Activated T-cell treated with anti-CD3 and anti-CD28 coated beads, Interleukin-2, amount 50 U/mL, for 4 hours (primary cell): ENCODE data around the gene BDKRB1. TPM values are rescaled to one million over a fixed set of nuclear protein-coding genes. Genes with fewer than 3 reads are reported as not detected.

Experiments
- ATAC-seq, 2 donors: fragments of 200-7000 bp; cut with Tn5 transposase; one replicate each; pipeline ENCODE4 v1.10.0; 2021
- DNase-seq: peaks from one replicate; pipeline ENCODE4 v3.0.0-alpha.2; 2020
- H3K27me3 Mint-ChIP-seq: one replicate; pipeline ENCODE4 v1.8.0; 2021; ENCODE audit warnings: low read depth, mixed read lengths
- H3K36me3 Mint-ChIP-seq: one replicate; pipeline ENCODE4 v1.8.0; 2022; ENCODE audit warnings: mixed read lengths; ENCODE audit not compliant: insufficient read depth
- H3K4me1 Mint-ChIP-seq: one replicate; pipeline ENCODE4 v1.8.0; 2021; ENCODE audit warnings: low read depth, mixed read lengths
- H3K4me3 Mint-ChIP-seq: one replicate; pipeline ENCODE4 v1.8.0; 2021; ENCODE audit warnings: mild to moderate bottlenecking, moderate library complexity, mixed read lengths
- H3K9me3 Mint-ChIP-seq: one replicate; pipeline ENCODE4 v1.8.0; 2021; ENCODE audit warnings: mixed read lengths
- total RNA-seq, 3 donors: library from RNA; stranded (reverse); gene quantifications; one replicate each; pipeline ENCODE4 v1.2.1, GENCODE V29; 2021

The BDKRB1 gene
- not detected for total RNA-seq

DNA sequence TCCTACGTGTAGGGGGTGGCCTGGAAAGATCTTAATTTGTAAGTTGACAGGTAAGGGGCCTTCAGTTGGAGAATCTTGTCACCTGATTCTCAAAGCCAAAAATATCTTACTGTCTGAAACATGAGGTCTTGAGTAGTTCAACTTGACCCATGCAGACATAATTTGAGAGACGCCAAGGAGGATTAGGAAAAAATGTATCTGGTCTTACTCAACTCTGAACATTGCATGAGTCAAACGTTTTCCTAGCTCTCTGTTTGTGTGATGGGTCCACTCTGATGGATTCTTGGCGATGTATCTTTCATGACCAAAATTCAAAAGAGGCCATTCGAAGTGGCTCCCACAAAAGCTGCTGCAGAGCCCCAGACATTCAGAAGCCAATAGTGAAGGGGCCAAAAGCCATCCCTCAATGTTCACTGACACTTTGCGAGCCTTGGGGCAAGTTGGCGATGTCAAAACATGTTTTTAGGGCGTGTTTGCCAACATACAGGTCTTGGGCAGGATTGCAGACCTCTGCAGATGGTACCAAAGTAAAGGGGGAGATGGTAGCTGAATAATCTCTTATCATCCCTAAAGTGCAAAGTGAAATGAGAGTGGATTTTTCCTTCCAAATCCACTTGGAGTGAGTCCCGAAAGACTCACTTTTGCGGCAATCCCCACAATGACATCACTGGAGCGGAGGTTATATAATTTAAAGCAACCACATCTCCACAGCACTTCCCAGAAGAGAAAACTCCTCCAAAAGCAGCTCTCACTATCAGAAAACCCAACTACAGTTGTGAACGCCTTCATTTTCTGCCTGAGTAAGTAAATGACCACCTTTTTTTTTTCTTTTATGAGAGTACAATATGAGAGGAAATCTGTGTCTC, at the start of gene BDKRB1:
Gene BDKRB1, plus strand, starts transcription at position 710 of the 866 bp plus-strand sequence. CDS start 7,473 bp downstream, outside the sequence.
- Mint-ChIP-seq H3K36me3 (no peaks in the 10 kb centered on the region), H3K9me3 (no peaks in the 10 kb centered on the region), H3K27me3 (peaks cover 40% of the 10 kb centered on the region), H3K4me1 (no peaks in the 10 kb centered on the region), H3K4me3 (no peak within 1 kb of the TSS)
- DNase-seq (no peak), ATAC-seq (no peak)

DNA sequence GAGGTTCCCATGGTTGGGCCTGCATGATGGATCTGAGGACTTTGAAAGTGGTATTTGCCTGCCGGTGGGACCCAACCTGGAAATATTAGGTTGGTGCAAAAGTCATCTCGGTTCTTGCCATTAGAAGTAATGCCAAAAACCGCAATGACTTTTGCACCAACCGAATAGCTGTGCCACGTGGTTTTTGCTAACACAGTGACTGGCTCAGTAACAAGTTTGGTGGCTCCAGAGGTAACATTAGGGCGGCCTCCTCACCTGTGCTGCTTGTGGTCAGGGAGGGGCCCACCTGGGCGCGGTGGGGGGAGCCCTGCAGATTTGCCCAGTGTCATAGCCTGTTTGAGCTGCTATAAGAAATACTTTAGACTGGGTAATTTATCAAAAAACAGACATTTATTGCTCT, 49.5 kb upstream of the BDKRB1 start:
- Mint-ChIP-seq H3K9me3 (no peaks in the 10 kb centered on the region), H3K4me3 (no peak overlapping the region), H3K4me1 (peaks cover 2% of the 10 kb centered on the region), H3K36me3 (no peaks in the 10 kb centered on the region), H3K27me3 (peaks cover 50% of the 10 kb centered on the region)
- no peak for DNase-seq
- ATAC-seq = no peak

DNA sequence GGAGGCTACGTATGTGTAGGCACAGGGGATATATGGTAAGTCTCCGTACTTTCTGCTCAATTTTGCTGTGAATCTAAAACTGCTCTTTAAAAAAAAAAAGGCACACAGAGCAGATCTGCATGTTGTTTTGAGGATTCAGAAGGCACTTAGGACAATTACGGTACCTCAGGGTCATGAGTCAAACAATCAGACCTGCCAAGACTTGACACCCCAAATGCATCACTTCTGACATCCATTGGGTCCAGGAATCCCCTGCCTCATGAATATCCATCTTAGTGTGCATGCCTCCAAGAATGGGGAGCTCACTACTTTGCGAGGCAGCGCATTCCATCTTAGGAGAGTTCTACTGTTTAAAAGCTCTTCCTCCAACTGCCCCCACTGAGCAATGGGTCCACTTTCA, 48.3 kb upstream of the BDKRB1 start:
- peaks cover 44% of the 10 kb centered on the region for H3K27me3 Mint-ChIP-seq
- H3K4me1 Mint-ChIP-seq = peaks cover 2% of the 10 kb centered on the region
- H3K4me3 Mint-ChIP-seq = no peak overlapping the region

DNA sequence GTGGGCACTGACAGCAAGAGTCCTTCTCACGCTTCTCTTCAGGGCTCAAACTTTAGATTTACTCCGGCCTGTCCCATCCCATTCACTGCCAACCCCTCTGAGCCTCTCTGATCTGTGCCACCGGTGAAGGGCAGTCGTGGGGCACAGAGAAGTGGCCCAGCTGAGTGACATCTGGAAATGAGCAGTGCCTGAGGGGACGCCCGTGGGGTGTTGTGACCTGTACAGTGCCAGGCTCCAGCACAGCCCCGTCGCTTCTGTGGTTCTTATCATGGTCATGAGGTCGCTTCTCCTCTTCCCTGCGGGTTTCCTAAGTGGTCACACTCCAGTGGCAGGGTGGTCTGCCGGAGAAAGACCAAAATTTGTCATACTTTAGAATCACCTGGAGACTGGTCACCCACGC, 47.3 kb upstream of the BDKRB1 start:
- Mint-ChIP-seq H3K9me3 (peaks cover 4% of the 10 kb centered on the region), H3K4me1 (peaks cover 2% of the 10 kb centered on the region), H3K4me3 (no peak overlapping the region), H3K27me3 (peaks cover 34% of the 10 kb centered on the region), H3K36me3 (no peaks in the 10 kb centered on the region)
- DNase-seq = no peak
- no peak for ATAC-seq

More for the DNA sequence above, 48.3 kb upstream of the BDKRB1 start:
- no peaks in the 10 kb centered on the region for H3K36me3 Mint-ChIP-seq
- ATAC-seq (no peak), DNase-seq (no peak)
- peaks cover 4% of the 10 kb centered on the region for H3K9me3 Mint-ChIP-seq

DNA sequence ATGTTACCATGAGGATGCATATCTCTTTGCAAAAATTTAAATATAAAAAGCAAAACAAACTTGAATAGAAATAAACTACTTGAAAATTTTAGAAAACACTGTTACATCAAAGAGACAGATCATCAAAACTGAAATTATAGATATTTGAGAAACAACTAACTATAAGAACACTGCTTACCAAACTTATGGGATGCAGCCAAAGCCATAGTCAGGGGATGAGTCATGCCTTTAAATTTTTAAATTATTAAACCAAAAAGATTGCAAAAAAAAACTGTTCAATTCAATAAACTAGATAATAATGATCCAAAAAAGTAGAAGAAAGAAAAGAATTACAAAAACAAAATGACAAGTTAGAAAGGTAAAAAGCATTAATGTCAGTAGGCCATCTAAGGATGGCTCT, 43.9 kb upstream of the BDKRB1 start:
- H3K4me1 Mint-ChIP-seq = no peaks in the 10 kb centered on the region
- no peak for DNase-seq
- H3K4me3 Mint-ChIP-seq = no peak overlapping the region
- no peak for ATAC-seq
- peaks cover 14% of the 10 kb centered on the region for H3K27me3 Mint-ChIP-seq
- H3K36me3 Mint-ChIP-seq = no peaks in the 10 kb centered on the region
- peaks cover 4% of the 10 kb centered on the region for H3K9me3 Mint-ChIP-seq

DNA sequence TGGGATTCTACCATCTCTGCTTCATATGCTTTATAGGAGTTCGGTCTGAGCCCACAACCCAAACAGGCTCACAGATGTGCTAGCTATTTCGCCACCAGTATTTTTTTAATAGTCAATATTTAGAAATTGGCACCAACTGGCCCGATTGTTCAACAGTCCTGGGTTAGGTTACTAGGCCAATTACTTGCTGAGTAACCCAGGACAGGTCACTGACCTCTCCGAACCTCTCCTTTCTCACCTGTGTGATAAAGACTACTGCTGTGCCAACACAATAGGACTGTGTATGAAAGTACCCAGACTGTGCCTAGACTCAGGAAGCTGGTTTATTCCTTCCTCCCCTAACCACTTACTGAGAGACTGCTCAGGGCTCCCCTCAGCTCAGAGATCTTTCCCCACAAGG, 43.1 kb upstream of the BDKRB1 start:
- Mint-ChIP-seq H3K36me3 (no peaks in the 10 kb centered on the region), H3K9me3 (peaks cover 4% of the 10 kb centered on the region), H3K4me3 (no peak overlapping the region), H3K4me1 (no peaks in the 10 kb centered on the region), H3K27me3 (peaks cover 12% of the 10 kb centered on the region)
- DNase-seq (no peak), ATAC-seq (no peak)

DNA sequence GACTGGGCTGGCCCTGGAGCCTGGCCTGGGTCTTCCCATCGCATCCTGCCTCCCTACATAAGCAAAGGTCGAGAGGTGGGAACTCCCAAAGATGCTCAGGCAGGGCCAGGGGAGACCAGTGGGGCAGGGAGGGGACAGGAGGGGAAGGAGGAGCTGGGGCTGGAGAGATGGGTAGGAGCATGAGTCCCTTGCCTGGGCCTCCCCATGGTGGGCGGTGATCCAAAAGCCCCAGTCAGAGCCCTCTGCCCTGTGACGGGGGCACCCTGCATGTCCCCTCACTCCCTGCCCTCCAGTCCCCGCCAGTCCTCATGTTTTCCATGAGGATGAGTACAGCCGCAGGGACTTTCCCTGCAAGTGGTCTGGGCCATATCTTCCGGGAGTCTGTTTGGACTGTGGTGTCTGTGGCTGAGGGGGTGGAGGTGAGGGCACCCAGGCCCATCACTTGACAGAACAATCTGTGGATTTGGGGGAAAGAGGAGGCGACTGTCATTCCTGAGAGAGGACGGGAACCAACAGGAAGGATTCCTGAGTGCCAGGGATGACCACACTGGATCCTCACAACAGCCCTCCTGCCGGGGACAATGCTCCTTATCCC, 42.0 kb upstream of the BDKRB1 start:
- ATAC-seq (no peak), DNase-seq (no peak)
- Mint-ChIP-seq H3K27me3 (peaks cover 9% of the 10 kb centered on the region), H3K4me1 (no peaks in the 10 kb centered on the region), H3K4me3 (no peak overlapping the region), H3K9me3 (peaks cover 4% of the 10 kb centered on the region), H3K36me3 (no peaks in the 10 kb centered on the region)

DNA sequence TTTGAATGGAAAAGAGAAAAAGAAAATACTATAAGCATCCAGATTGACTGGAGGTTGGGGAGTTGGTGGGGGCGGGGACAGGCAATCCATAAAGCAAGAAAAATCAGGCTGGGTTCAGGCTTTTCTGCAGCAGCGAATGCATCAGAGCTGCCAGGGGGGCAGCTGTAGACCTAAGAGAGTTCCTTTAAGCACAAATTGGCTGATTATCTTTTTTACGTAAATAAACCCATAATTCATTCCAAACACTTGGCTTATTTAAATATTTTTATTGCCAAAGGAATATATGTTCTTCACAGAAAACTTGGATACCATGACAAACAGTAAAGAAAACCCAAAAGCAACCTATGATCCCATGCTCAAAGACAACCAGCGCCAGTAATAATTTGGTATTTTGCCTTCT, 41.2 kb upstream of the BDKRB1 start:
- Mint-ChIP-seq H3K36me3 (no peaks in the 10 kb centered on the region), H3K27me3 (peaks cover 8% of the 10 kb centered on the region), H3K4me3 (no peak overlapping the region), H3K4me1 (no peaks in the 10 kb centered on the region), H3K9me3 (peaks cover 4% of the 10 kb centered on the region)
- DNase-seq (no peak), ATAC-seq (no peak)

DNA sequence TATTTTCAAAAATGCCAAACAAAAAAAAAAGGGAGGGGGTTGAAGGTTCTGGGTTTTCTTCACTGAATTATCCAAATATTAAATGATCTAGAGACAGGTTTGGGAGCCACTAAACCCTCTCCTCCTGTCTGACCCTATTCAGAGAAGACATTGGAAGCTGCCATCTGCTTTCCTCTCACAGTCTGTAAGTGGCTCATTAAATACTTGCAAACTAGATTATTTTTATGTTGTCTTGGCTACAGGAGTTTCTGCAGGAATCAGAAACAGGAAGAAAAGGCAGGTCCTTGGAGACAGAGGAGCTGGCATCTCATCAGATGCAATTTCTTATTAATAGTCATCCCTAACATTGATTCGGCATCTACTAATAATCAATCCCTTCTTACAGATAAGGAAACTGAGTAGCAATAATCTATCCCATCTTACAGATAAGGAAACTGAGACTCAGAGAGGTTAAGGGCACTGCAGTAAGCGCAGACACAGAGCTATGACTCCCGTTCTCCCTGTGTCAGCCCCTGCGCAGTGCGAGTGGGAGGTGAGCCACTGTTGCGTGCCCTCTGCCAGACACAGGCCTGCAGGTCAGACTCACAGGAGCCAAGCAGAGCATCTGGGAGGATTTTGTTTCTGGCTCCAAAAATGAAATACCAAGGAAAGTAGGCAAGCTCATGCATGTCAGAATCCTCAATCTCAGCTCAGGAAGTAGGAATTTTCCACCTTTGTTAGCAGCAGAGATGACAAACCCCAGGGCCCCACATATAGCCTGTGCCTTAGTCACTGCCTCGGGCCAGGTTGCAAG, 40.4 kb upstream of the BDKRB1 start:
- H3K4me1 Mint-ChIP-seq = no peaks in the 10 kb centered on the region
- no peaks in the 10 kb centered on the region for H3K36me3 Mint-ChIP-seq
- H3K4me3 Mint-ChIP-seq = no peak overlapping the region
- H3K27me3 Mint-ChIP-seq = peaks cover 9% of the 10 kb centered on the region
- H3K9me3 Mint-ChIP-seq = peaks cover 4% of the 10 kb centered on the region
- DNase-seq (no peak), ATAC-seq (no peak)

DNA sequence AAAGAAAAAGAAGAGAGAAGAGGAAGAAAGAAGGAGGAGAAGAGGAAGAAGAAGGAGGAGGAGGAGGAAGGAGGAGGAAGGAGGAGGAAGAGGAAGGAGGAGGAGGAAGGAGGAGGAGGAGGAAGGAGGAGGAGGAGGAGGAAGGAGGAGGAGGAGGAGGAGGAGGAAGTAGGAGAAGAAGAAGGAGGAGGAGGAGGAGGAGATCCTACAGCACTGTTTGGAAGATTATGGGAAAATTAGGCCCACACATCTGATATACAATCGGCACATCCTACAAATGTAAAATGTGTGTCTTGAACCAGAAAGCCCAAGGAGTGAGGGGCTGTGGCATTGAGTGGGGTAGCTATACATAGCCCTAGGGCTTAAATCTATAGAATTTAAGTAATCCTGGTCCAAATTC, 39.4 kb upstream of the BDKRB1 start:
- H3K36me3 Mint-ChIP-seq = no peaks in the 10 kb centered on the region

DNA sequence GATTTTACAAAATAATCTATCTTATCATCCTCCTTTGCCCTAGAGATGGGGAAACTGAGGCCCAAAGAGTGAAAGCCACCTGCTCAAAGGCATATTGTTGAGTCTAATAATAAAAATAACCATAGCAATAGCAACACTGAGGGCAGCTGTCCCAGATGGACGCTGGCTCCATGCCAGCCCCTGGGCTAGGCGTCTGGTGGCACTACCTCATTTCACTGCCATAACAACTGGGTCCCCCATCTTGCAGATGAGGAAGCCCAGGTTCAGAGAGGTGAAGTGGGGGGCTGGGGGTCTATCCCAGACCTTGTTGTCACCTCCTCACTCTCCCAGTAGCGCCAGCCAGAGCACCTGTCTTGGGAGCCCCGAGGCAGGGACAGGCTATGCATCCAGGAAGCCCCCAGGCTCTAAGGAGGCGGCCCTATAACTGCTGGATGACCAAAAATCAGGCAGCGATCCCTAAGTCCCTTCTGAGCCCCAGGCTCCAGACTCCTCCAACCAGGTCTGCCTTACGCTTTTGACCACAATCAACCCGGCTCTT, 38.6 kb upstream of the BDKRB1 start:
- H3K27me3 Mint-ChIP-seq = peaks cover 13% of the 10 kb centered on the region
- ATAC-seq (no peak), DNase-seq (no peak)
- H3K4me1 Mint-ChIP-seq = no peaks in the 10 kb centered on the region
- H3K36me3 Mint-ChIP-seq = no peaks in the 10 kb centered on the region
- no peak overlapping the region for H3K4me3 Mint-ChIP-seq
- peaks cover under 1% of the 10 kb centered on the region for H3K9me3 Mint-ChIP-seq

More for the DNA sequence above, 39.4 kb upstream of the BDKRB1 start:
- peaks cover 13% of the 10 kb centered on the region for H3K27me3 Mint-ChIP-seq
- no peak overlapping the region for H3K4me3 Mint-ChIP-seq
- no peaks in the 10 kb centered on the region for H3K4me1 Mint-ChIP-seq
- no peak for DNase-seq
- peaks cover 4% of the 10 kb centered on the region for H3K9me3 Mint-ChIP-seq
- no peak for ATAC-seq

DNA sequence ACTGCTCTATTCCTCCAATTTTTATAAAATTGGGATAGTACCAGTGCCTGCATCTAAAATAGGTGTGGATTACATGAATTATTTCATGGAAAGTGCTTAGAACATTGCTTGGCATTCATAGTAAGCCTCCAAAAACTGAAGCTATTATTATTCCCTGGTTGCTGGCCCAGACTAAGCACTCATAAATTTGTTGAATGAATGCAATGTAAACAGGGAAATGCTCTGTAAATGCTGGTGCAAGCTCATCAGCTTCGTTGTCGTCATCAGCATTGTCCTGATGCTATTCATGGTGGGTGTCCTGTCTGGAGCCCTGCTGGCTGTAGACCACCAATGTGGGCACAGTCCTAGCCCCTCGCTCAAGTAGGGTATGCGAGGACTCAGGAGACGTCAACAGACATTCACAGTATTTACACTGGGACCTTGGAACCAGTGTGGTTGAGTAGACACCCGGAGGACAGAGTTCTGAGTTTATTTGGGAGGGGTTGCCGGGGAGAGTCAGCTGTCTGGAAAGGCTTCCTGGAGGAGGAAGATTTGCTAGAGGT, 34.8 kb upstream of the BDKRB1 start:
- H3K9me3 Mint-ChIP-seq = no peaks in the 10 kb centered on the region
- ATAC-seq = no peak
- no peaks in the 10 kb centered on the region for H3K36me3 Mint-ChIP-seq
- H3K4me1 Mint-ChIP-seq = no peaks in the 10 kb centered on the region
- H3K4me3 Mint-ChIP-seq = no peak overlapping the region
- DNase-seq = no peak
- H3K27me3 Mint-ChIP-seq = peaks cover 16% of the 10 kb centered on the region

DNA sequence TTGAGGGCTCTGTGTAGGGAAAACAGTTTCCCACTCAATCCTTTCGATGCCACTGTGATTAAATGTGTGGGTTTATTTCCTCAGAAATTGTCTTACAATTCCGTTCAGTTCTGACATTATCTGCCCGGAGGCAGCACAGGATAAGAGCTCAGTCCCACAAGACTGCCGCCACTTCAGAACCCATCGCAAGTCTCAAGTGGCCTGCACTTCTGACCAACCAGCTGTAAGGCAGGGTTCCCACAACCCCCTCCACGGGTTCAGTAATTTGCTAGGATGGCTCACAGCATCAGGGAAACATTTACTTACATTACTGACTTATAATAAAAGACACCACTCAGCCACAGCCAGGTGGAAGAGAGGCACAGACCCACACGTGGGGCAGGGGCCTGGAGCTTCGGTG, 34.2 kb upstream of the BDKRB1 start:
- ATAC-seq = no peak
- Mint-ChIP-seq H3K27me3 (peaks cover 16% of the 10 kb centered on the region), H3K36me3 (no peaks in the 10 kb centered on the region)

DNA sequence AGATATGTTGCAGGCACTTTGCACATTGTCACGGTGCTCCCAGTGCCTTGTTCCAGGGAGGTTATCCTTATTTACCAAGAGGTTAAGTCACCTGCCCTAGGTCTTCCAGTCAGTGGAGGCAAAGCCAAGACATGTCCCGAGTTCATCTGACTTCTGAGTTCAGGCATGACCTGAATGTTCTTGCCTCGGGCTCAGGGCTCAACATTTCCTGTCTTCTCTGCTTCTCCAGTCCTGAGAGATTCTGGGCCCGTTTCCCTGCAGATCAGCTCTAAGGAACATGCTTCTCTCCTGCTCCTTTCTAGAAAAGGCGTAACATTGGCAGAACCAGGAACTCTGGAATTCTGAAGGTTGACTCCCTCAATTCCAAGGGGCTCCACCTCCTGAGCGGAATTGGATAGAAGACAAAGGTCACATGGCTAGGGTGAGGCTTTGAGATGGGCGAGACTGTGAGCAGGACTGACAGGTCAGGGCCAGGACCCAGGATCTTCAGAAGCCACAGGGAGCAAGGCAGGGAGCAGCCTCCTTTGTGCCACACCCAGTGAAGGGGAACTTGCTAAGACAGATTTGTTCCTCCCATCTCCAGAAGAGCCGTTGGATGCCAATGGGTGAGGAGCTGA, 31.4 kb upstream of the BDKRB1 start:
- H3K36me3 Mint-ChIP-seq = no peaks in the 10 kb centered on the region
- peaks cover 14% of the 10 kb centered on the region for H3K27me3 Mint-ChIP-seq
- DNase-seq (no peak), ATAC-seq (no peak)
- no peak overlapping the region for H3K4me3 Mint-ChIP-seq
- H3K4me1 Mint-ChIP-seq = no peaks in the 10 kb centered on the region
- H3K9me3 Mint-ChIP-seq = no peaks in the 10 kb centered on the region

More for the DNA sequence above, 34.2 kb upstream of the BDKRB1 start:
- no peaks in the 10 kb centered on the region for H3K9me3 Mint-ChIP-seq
- H3K4me3 Mint-ChIP-seq = no peak overlapping the region
- H3K4me1 Mint-ChIP-seq = no peaks in the 10 kb centered on the region
- DNase-seq = no peak
